Hepatocyte (in vitro differentiated cells): Measurements from ENCODE around the gene TCF12. TPM values are rescaled to one million over a fixed set of nuclear protein-coding genes. Genes with fewer than 3 reads are reported as not detected.

ENCODE experiments used
- DNase-seq: peaks from one replicate; pipeline ENCODE4 v3.0.0-alpha.2; 2016; ENCODE audit warnings: low spot score
- H2AFZ ChIP-seq: fragments of 200-600 bp; sonication (generic); 2 replicates; pipeline ENCODE4 v1.6.0; 2016; ENCODE audit warnings: antibody characterized with exemption, mild to moderate bottlenecking
- H3K27ac ChIP-seq: fragments of 200-600 bp; sonication (generic); 2 replicates; pipeline ENCODE4 v1.5.1; 2016; ENCODE audit warnings: mild to moderate bottlenecking
- H3K27me3 ChIP-seq: fragments of 200-600 bp; sonication (generic); 2 replicates; pipeline ENCODE4 v1.6.1; 2016
- H3K36me3 ChIP-seq: fragments of 200-600 bp; sonication (generic); replicated peaks from 2 replicates; pipeline ENCODE4 v1.5.1; 2016; ENCODE audit warnings: low read depth; ENCODE audit not compliant: insufficient read depth
- H3K4me1 ChIP-seq: fragments of 200-600 bp; sonication (generic); 2 replicates; pipeline ENCODE4 v1.5.1; 2016; ENCODE audit warnings: mild to moderate bottlenecking, moderate library complexity; ENCODE audit not compliant: insufficient read depth
- H3K4me2 ChIP-seq: fragments of 200-600 bp; sonication (generic); 2 replicates; pipeline ENCODE4 v1.6.0; 2016
- H3K4me3 ChIP-seq: fragments of 200-600 bp; sonication (generic); 2 replicates; pipeline ENCODE4 v1.5.1; 2016; ENCODE audit warnings: mild to moderate bottlenecking
- H3K79me2 ChIP-seq: fragments of 200-600 bp; sonication (generic); 2 replicates; pipeline ENCODE4 v1.6.0; 2017; ENCODE audit warnings: mild to moderate bottlenecking
- H3K9me2 ChIP-seq: fragments of 200-600 bp; sonication (generic); replicated peaks from 2 replicates; pipeline ENCODE4 v1.6.0; 2017; ENCODE audit warnings: mild to moderate bottlenecking; ENCODE audit not compliant: insufficient read depth
- H3K9me3 ChIP-seq: fragments of 200-600 bp; sonication (generic); 2 replicates; pipeline ENCODE4 v1.5.1; 2016; ENCODE audit warnings: low read depth, mild to moderate bottlenecking
- H4K20me1 ChIP-seq: fragments of 200-600 bp; sonication (generic); 2 replicates; pipeline ENCODE4 v1.6.0; 2016; ENCODE audit warnings: mild to moderate bottlenecking; ENCODE audit not compliant: insufficient read depth, poor library complexity, severe bottlenecking
- EZH2 ChIP-seq: fragments of 200-600 bp; sonication (generic); IDR thresholded peaks from 2 replicates; pipeline ENCODE4 v1.6.1; 2016; ENCODE audit warnings: antibody characterized with exemption, mild to moderate bottlenecking, borderline replicate concordance
- EZH2phosphoT487 ChIP-seq: fragments of 200-600 bp; sonication (generic); IDR thresholded peaks from one replicate; pipeline ENCODE4 v1.6.1; 2018; ENCODE audit warnings: antibody characterized with exemption, mild to moderate bottlenecking, low read depth, moderate library complexity; ENCODE audit not compliant: unreplicated experiment, severe bottlenecking
- WGBS: methylation state at CpG from one replicate; pipeline ENCODE4 v1.1.6; 2016; ENCODE audit warnings: low lambda C conversion rate; ENCODE audit errors: missing lambda C conversion rate; 5-methylcytosine and 5-hydroxymethylcytosine counted together
- polyA plus RNA-seq: library from polyadenylated mRNA; unstranded; fragments of >200 nt; fragmentation: Nextera tagmentation; extraction: Ambion mirVana; gene quantifications from 2 replicates; pipeline ENCODE4 v1.2.1, GENCODE V29; 2016
- total RNA-seq: library from RNA; depleted of rRNA; stranded (reverse); fragments of >200 nt; gene quantifications from 2 replicates; pipeline ENCODE4 v1.2.3, GENCODE V29; 2014
- TF ChIP-seq, protein P1 (sequence below): fragments of 200-600 bp; sonication (generic); IDR thresholded peaks from 2 replicates; pipeline ENCODE4 v1.5.1; 2016; ENCODE audit warnings: antibody characterized with exemption, mild to moderate bottlenecking; ENCODE audit not compliant: poor library complexity

The TCF12 gene
- total and polyA plus RNA-seq, 2 experiments from 2014 or later = 42.0 to 93.2 TPM

DNA sequence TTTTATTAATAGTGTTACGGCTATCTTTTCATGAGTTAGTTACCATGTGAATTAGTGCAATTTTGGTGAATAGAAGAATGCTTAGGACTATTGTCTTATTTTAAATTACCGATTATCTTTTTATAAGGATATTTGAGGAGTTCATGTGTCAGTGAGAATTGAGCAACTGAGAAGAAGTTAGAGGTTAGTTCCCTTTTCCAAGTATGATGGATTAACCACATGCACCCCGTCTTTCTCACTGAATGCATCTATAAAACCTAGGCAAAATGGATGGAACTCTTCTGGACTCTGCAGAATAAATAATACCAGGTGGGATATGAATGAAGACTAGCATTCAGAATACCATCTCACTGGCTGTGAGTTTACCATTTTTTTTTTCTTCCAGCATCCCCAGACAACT is 74.3 kb downstream of the TCF12 start:
- H2AFZ ChIP-seq = no peak overlapping the region
- peaks cover 21% of the 10 kb centered on the region for H3K4me1 ChIP-seq
- H3K27me3 ChIP-seq = no peaks in the 10 kb centered on the region
- H4K20me1 ChIP-seq = peaks cover 34% of the 10 kb centered on the region
- no peaks in the 10 kb centered on the region for H3K36me3 ChIP-seq
- H3K4me2 ChIP-seq = no peak overlapping the region
- TF ChIP-seq, protein P1, sequence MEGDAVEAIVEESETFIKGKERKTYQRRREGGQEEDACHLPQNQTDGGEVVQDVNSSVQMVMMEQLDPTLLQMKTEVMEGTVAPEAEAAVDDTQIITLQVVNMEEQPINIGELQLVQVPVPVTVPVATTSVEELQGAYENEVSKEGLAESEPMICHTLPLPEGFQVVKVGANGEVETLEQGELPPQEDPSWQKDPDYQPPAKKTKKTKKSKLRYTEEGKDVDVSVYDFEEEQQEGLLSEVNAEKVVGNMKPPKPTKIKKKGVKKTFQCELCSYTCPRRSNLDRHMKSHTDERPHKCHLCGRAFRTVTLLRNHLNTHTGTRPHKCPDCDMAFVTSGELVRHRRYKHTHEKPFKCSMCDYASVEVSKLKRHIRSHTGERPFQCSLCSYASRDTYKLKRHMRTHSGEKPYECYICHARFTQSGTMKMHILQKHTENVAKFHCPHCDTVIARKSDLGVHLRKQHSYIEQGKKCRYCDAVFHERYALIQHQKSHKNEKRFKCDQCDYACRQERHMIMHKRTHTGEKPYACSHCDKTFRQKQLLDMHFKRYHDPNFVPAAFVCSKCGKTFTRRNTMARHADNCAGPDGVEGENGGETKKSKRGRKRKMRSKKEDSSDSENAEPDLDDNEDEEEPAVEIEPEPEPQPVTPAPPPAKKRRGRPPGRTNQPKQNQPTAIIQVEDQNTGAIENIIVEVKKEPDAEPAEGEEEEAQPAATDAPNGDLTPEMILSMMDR = no peak
- TF ChIP-seq EZH2 (no peak), EZH2phosphoT487 (no peak)
- no peaks in the 10 kb centered on the region for H3K9me3 ChIP-seq
- no peaks in the 10 kb centered on the region for H3K9me2 ChIP-seq
- 97% methylated on average over 3 of the region's 3 CpGs for WGBS
- DNase-seq = no peak
- H3K27ac ChIP-seq = no peak overlapping the region
- peaks cover 99% of the 10 kb centered on the region for H3K79me2 ChIP-seq
- H3K4me3 ChIP-seq = no peak overlapping the region

DNA sequence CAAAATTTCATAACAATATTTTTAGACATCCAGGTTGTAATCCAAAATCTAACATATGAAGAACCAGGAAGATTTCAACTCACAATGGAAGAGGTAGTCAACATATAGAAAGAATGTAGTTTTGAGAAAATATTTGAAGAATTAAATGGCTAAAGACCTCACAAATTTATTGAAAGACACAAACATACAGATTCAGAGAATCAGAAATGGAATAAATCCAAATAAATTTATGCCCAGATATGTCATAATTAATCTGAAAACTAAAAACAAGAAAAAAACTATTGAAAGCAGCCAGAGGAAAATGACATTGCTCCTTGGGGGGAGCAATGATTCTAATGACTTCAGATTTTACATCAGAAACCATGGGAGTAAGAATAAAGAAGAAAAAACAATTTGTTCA is 75.8 kb downstream of the TCF12 start:
- no peaks in the 10 kb centered on the region for H3K36me3 ChIP-seq
- H2AFZ ChIP-seq = no peak overlapping the region
- no peak overlapping the region for H3K4me3 ChIP-seq
- TF ChIP-seq, protein P1 = no peak
- TF ChIP-seq EZH2phosphoT487 (no peak), EZH2 (no peak)
- H3K27ac ChIP-seq = no peak overlapping the region
- H3K27me3 ChIP-seq = no peaks in the 10 kb centered on the region
- peaks cover 6% of the 10 kb centered on the region for H3K4me1 ChIP-seq
- peaks cover 19% of the 10 kb centered on the region for H4K20me1 ChIP-seq
- no peak for DNase-seq
- H3K9me3 ChIP-seq = no peaks in the 10 kb centered on the region
- no peak overlapping the region for H3K4me2 ChIP-seq
- H3K79me2 ChIP-seq = peaks cover 94% of the 10 kb centered on the region
- no peaks in the 10 kb centered on the region for H3K9me2 ChIP-seq

GRCh38 chr15:56996093-56996492 is 77.6 kb downstream of the TCF12 start:
- H3K4me3 ChIP-seq = no peak overlapping the region
- no peaks in the 10 kb centered on the region for H3K27me3 ChIP-seq
- no peak overlapping the region for H3K4me2 ChIP-seq
- H3K4me1 ChIP-seq = no peaks in the 10 kb centered on the region
- no peak for TF ChIP-seq EZH2
- TF ChIP-seq, protein P1 = no peak
- no peak for TF ChIP-seq EZH2phosphoT487
- H2AFZ ChIP-seq = no peak overlapping the region
- H3K36me3 ChIP-seq = no peaks in the 10 kb centered on the region
- H3K9me2 ChIP-seq = no peaks in the 10 kb centered on the region
- peaks cover 11% of the 10 kb centered on the region for H4K20me1 ChIP-seq
- H3K27ac ChIP-seq = no peak overlapping the region
- DNase-seq = no peak
- H3K79me2 ChIP-seq = peaks cover 86% of the 10 kb centered on the region
- no peaks in the 10 kb centered on the region for H3K9me3 ChIP-seq

- no peak for DNase-seq
- Histone ChIP-seq H4K20me1 (peaks cover 5% of the 10 kb centered on the region), H3K36me3 (no peaks in the 10 kb centered on the region), H3K27me3 (no peaks in the 10 kb centered on the region), H3K27ac (no peak overlapping the region), H3K9me3 (no peaks in the 10 kb centered on the region), H3K4me2 (no peak overlapping the region), H2AFZ (no peak overlapping the region), H3K4me3 (no peak overlapping the region), H3K4me1 (no peaks in the 10 kb centered on the region), H3K9me2 (no peaks in the 10 kb centered on the region), H3K79me2 (peaks cover 84% of the 10 kb centered on the region)
- TF ChIP-seq EZH2 = no peak
- no peak for TF ChIP-seq EZH2phosphoT487
- TF ChIP-seq, protein P1 = no peak
- 80% methylated on average over 3 of the region's 3 CpGs for WGBS
Observed at GRCh38 chr15:56996746-56997470, 78.5 kb downstream of the TCF12 start.
